ENCODE data around the gene RTN4. TPM values are rescaled to one million over a fixed set of nuclear protein-coding genes. Genes with fewer than 3 reads are reported as not detected.
A peak's percentile ranks its signal among the peaks of the same experiment; 100 is the strongest.
"Not testable (repeated sequence)": the region's sequence is repeated elsewhere in the genome, so short reads cannot be mapped to it uniquely, and the experiment has no call there.

Gene RTN4
- total and polyA plus RNA-seq, 5 donors from 2014 or later: 84.2 to 151 (median 102) TPM

DNA sequence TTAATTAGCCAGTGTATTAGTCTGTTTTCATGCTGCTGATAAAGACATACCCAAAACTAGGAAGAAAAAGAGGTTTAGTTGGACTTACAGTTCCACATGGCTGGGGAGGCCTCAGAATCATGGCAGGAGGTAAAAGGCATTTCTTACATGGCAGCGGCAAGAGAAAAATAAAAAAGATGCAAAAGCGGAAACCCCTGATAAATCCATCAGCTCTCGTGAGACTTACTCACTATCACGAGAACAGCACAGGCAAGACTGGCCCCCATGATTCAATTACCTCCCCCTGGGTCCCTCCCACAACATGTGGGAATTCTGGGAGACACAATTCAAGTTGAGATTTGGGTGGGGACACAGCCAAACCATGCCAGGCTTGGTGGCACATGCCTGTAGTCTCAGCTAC, 41.4 kb upstream of the RTN4 start:
- not testable (repeated sequence) for H3K36me3 Mint-ChIP-seq; ATAC-seq (ENCODE audit: low read depth in 2 of 2); H3K27me3 Mint-ChIP-seq; H3K36me3 ChIP-seq (ENCODE audit: control insufficient read depth, insufficient read depth, low read length); H3K4me1 ChIP-seq (ENCODE audit: control insufficient read depth, insufficient read depth, low read length, poor library complexity, severe bottlenecking); H3K27ac ChIP-seq (ENCODE audit: insufficient read depth, low read length, poor library complexity, severe bottlenecking); H3K9me3 Mint-ChIP-seq; H3K9me3 ChIP-seq (ENCODE audit: control insufficient read depth in 2 of 2, low read length in 2 of 2); H3K4me3 ChIP-seq (ENCODE audit: low read depth, low read length); H3K27me3 ChIP-seq (ENCODE audit: control insufficient read depth, insufficient read depth, low read length); DNase-seq
- Mint-ChIP-seq H3K4me1 (peaks cover 6 to 21% (median 10%) of the 10 kb centered on the region in 4 donors), H3K27ac (peak overlapping the region in 2 of 3 donors; percentile 4 to 39), H3K4me3 (peak overlapping the region in 1 of 4 donors; percentile 48)

DNA sequence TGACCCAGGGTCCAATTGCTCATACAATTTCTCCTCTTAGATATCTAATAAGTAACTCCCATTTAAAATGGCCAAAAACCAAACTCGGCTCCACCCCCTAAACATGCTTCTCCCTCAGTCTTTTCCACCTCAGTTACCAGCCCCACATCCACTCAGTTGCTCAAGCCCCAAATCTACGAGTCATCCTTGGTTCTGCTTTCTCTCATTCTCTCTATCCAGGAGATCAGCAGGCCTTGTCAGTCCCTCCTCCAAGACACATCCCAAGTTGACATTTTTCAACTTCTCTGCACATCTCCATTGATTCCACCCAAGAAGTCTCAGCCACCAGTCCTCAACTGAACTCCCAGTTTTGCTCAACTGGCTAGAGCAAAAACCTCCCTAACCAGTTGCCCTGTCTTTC, 40.5 kb upstream of the RTN4 start:
- no peak overlapping the region for H3K4me3 ChIP-seq (ENCODE audit: low read depth, low read length)
- no peaks in the 10 kb centered on the region for H3K27me3 Mint-ChIP-seq
- H3K4me1 ChIP-seq (ENCODE audit: control insufficient read depth, insufficient read depth, low read length, poor library complexity, severe bottlenecking): peaks cover 7% of the 10 kb centered on the region
- no peak for ATAC-seq (ENCODE audit: low read depth in 2 of 2)
- H3K27me3 ChIP-seq (ENCODE audit: control insufficient read depth, insufficient read depth, low read length): no peaks in the 10 kb centered on the region
- no peak for DNase-seq
- no peak overlapping the region for H3K4me3 Mint-ChIP-seq
- H3K27ac Mint-ChIP-seq: no peak overlapping the region
- peaks cover 6 to 21% (median 10%) of the 10 kb centered on the region in 4 donors for H3K4me1 Mint-ChIP-seq
- H3K9me3 ChIP-seq (ENCODE audit: control insufficient read depth in 2 of 2, low read length in 2 of 2): no peaks in the 10 kb centered on the region
- peaks cover 0 to 2% (median 0%) of the 10 kb centered on the region in 7 donors for H3K9me3 Mint-ChIP-seq
- H3K27ac ChIP-seq (ENCODE audit: insufficient read depth, low read length, poor library complexity, severe bottlenecking): no peak overlapping the region
- H3K36me3 Mint-ChIP-seq: no peaks in the 10 kb centered on the region
- no peaks in the 10 kb centered on the region for H3K36me3 ChIP-seq (ENCODE audit: control insufficient read depth, insufficient read depth, low read length)

- Mint-ChIP-seq H3K9me3 (peaks cover 0 to 2% (median 0%) of the 10 kb centered on the region in 7 donors), H3K4me1 (peaks cover 6 to 21% (median 11%) of the 10 kb centered on the region in 4 donors), H3K27ac (no peak overlapping the region), H3K27me3 (no peaks in the 10 kb centered on the region), H3K4me3 (no peak overlapping the region), H3K36me3 (no peaks in the 10 kb centered on the region)
- H3K4me3 ChIP-seq (ENCODE audit: low read depth, low read length): no peak overlapping the region
- no peaks in the 10 kb centered on the region for H3K36me3 ChIP-seq (ENCODE audit: control insufficient read depth, insufficient read depth, low read length)
- H3K27me3 ChIP-seq (ENCODE audit: control insufficient read depth, insufficient read depth, low read length): no peaks in the 10 kb centered on the region
- no peak overlapping the region for H3K27ac ChIP-seq (ENCODE audit: insufficient read depth, low read length, poor library complexity, severe bottlenecking)
- ATAC-seq (ENCODE audit: low read depth in 2 of 2): no peak
- H3K9me3 ChIP-seq (ENCODE audit: control insufficient read depth in 2 of 2, low read length in 2 of 2): no peaks in the 10 kb centered on the region
- H3K4me1 ChIP-seq (ENCODE audit: control insufficient read depth, insufficient read depth, low read length, poor library complexity, severe bottlenecking): peaks cover 7% of the 10 kb centered on the region
- no peak for DNase-seq
Measured at GRCh38 chr2:55089726-55090125, 39.5 kb upstream of the RTN4 start.

- Histone ChIP-seq H3K9me3 (ENCODE audit: control insufficient read depth in 2 of 2, low read length in 2 of 2) (no peaks in the 10 kb centered on the region), H3K36me3 (ENCODE audit: control insufficient read depth, insufficient read depth, low read length) (no peaks in the 10 kb centered on the region), H3K4me1 (ENCODE audit: control insufficient read depth, insufficient read depth, low read length, poor library complexity, severe bottlenecking) (peaks cover 7% of the 10 kb centered on the region), H3K4me3 (ENCODE audit: low read depth, low read length) (no peak overlapping the region), H3K27ac (ENCODE audit: insufficient read depth, low read length, poor library complexity, severe bottlenecking) (no peak overlapping the region), H3K27me3 (ENCODE audit: control insufficient read depth, insufficient read depth, low read length) (no peaks in the 10 kb centered on the region)
- H3K4me3 Mint-ChIP-seq: no peak overlapping the region
- no peaks in the 10 kb centered on the region for H3K27me3 Mint-ChIP-seq
- DNase-seq: no peak
- no peaks in the 10 kb centered on the region for H3K36me3 Mint-ChIP-seq
- H3K4me1 Mint-ChIP-seq: peaks cover 2 to 23% (median 6%) of the 10 kb centered on the region in 4 donors
- ATAC-seq (ENCODE audit: low read depth in 2 of 2): no peak
- H3K27ac Mint-ChIP-seq: no peak overlapping the region
- H3K9me3 Mint-ChIP-seq: peaks cover 0 to 2% (median 0%) of the 10 kb centered on the region in 7 donors
Measured at GRCh38 chr2:55088400-55088799, 38.1 kb upstream of the RTN4 start.

GRCh38 chr2:55087936-55088335, 37.7 kb upstream of the RTN4 start:
- DNase-seq: no peak
- Histone ChIP-seq H3K9me3 (ENCODE audit: control insufficient read depth in 2 of 2, low read length in 2 of 2) (no peaks in the 10 kb centered on the region), H3K27ac (ENCODE audit: insufficient read depth, low read length, poor library complexity, severe bottlenecking) (no peak overlapping the region), H3K36me3 (ENCODE audit: control insufficient read depth, insufficient read depth, low read length) (no peaks in the 10 kb centered on the region), H3K4me3 (ENCODE audit: low read depth, low read length) (no peak overlapping the region), H3K4me1 (ENCODE audit: control insufficient read depth, insufficient read depth, low read length, poor library complexity, severe bottlenecking) (peaks cover 7% of the 10 kb centered on the region), H3K27me3 (ENCODE audit: control insufficient read depth, insufficient read depth, low read length) (no peaks in the 10 kb centered on the region)
- ATAC-seq (ENCODE audit: low read depth in 2 of 2): no peak
- no peaks in the 10 kb centered on the region for H3K27me3 Mint-ChIP-seq
- peaks cover 0 to 2% (median 0%) of the 10 kb centered on the region in 7 donors for H3K9me3 Mint-ChIP-seq
- H3K4me3 Mint-ChIP-seq: no peak overlapping the region
- H3K4me1 Mint-ChIP-seq: peaks cover 0 to 24% (median 5%) of the 10 kb centered on the region in 4 donors
- no peak overlapping the region for H3K27ac Mint-ChIP-seq
- H3K36me3 Mint-ChIP-seq: no peaks in the 10 kb centered on the region

- H3K27ac Mint-ChIP-seq: no peak overlapping the region
- peaks cover 0 to 2% (median 0%) of the 10 kb centered on the region in 7 donors for H3K9me3 Mint-ChIP-seq
- no peaks in the 10 kb centered on the region for H3K36me3 ChIP-seq (ENCODE audit: control insufficient read depth, insufficient read depth, low read length)
- no peaks in the 10 kb centered on the region for H3K27me3 Mint-ChIP-seq
- no peak overlapping the region for H3K4me3 ChIP-seq (ENCODE audit: low read depth, low read length)
- peaks cover 5% of the 10 kb centered on the region for H3K4me1 ChIP-seq (ENCODE audit: control insufficient read depth, insufficient read depth, low read length, poor library complexity, severe bottlenecking)
- no peak for DNase-seq
- peaks cover 0 to 23% (median 4%) of the 10 kb centered on the region in 4 donors for H3K4me1 Mint-ChIP-seq
- no peaks in the 10 kb centered on the region for H3K9me3 ChIP-seq (ENCODE audit: control insufficient read depth in 2 of 2, low read length in 2 of 2)
- ATAC-seq (ENCODE audit: low read depth in 2 of 2): no peak
- no peaks in the 10 kb centered on the region for H3K36me3 Mint-ChIP-seq
- H3K27me3 ChIP-seq (ENCODE audit: control insufficient read depth, insufficient read depth, low read length): no peaks in the 10 kb centered on the region
- no peak overlapping the region for H3K27ac ChIP-seq (ENCODE audit: insufficient read depth, low read length, poor library complexity, severe bottlenecking)
- H3K4me3 Mint-ChIP-seq: no peak overlapping the region
Measured at GRCh38 chr2:55087501-55087900, 37.2 kb upstream of the RTN4 start.

GRCh38 chr2:55085113-55086040, 35.1 kb upstream of the RTN4 start:
- no peaks in the 10 kb centered on the region for H3K36me3 ChIP-seq (ENCODE audit: control insufficient read depth, insufficient read depth, low read length)
- no peaks in the 10 kb centered on the region for H3K27me3 ChIP-seq (ENCODE audit: control insufficient read depth, insufficient read depth, low read length)
- H3K4me3 Mint-ChIP-seq: no peak overlapping the region
- no peak overlapping the region for H3K27ac ChIP-seq (ENCODE audit: insufficient read depth, low read length, poor library complexity, severe bottlenecking)
- H3K4me1 Mint-ChIP-seq: peaks cover 0 to 10% (median 1%) of the 10 kb centered on the region in 4 donors
- H3K27ac Mint-ChIP-seq: peak overlapping the region in 1 of 3 donors; percentile 2
- H3K9me3 Mint-ChIP-seq: peaks cover 0 to 3% (median under 1%) of the 10 kb centered on the region in 7 donors
- no peak for ATAC-seq (ENCODE audit: low read depth in 2 of 2)
- no peaks in the 10 kb centered on the region for H3K36me3 Mint-ChIP-seq
- no peaks in the 10 kb centered on the region for H3K4me1 ChIP-seq (ENCODE audit: control insufficient read depth, insufficient read depth, low read length, poor library complexity, severe bottlenecking)
- peaks cover 0 to 2% of the 10 kb centered on the region in 2 experiments for H3K9me3 ChIP-seq (ENCODE audit: control insufficient read depth in 2 of 2, low read length in 2 of 2)
- no peak overlapping the region for H3K4me3 ChIP-seq (ENCODE audit: low read depth, low read length)
- no peaks in the 10 kb centered on the region for H3K27me3 Mint-ChIP-seq
- no peak for DNase-seq

Measured in CD4-positive, CD25-positive, alpha-beta regulatory T cell (primary cell).